IPS-NIHi7 (cell line): Measurements from ENCODE around the gene OLA1.
"Not testable (repeated sequence)": the region's sequence is repeated elsewhere in the genome, so short reads cannot be mapped to it uniquely, and the experiment has no call there.

ENCODE experiments used
- DNase-seq: peaks from one replicate; pipeline ENCODE4 v3.0.0; 2012; ENCODE audit warnings: mixed read lengths; ENCODE audit errors: extremely low spot score

Gene OLA1

DNA sequence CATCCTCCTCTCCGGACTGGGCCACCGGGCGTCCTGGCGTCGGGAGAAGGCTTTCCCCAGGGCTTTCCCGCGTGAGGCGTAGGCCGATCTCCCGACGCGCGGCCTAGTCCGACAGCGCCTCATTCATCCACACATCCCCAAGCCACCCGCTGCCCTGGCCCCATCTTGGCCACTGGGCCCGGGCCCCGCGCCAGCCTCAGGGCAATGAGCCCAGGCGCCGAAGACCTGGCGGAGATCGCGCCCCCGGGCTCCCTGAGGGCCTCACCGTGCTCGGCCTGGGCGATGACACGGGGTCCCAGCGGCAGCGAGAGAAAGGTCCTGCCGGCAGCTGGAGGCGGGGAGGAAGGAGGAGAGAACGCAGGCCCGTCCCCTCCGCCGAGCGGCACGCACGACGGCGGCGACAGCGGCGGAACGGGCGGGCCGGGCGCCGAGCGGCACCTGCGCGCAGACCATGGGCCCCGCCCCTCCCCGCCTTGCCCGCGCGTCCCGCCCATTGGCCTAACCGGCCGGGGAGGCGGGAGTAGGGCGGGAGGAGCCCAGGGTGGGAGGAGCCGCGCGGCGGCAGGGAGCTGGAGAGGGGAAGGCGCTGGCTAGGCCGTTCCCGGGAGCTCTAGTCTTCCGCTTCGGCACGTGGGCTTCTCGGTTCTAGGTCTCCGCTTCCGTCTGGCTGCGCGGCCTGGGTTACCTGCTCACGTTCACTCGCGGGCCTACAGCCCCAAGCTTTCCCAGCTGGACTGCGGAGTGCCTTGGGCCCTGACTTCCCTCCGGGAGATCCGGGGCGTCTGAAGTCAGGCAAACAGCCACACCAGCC lies at the start of gene OLA1:
OLA1 (minus strand) TSS at position 346 of the 811 bp plus-strand sequence. CDS start 1,717 bp downstream, outside the sequence.
- DNase-seq: peak; percentile 99

- DNase-seq: no peak
These were observed 44.6 kb upstream of the OLA1 start for GRCh38 chr2:174292908-174293307.

DNA sequence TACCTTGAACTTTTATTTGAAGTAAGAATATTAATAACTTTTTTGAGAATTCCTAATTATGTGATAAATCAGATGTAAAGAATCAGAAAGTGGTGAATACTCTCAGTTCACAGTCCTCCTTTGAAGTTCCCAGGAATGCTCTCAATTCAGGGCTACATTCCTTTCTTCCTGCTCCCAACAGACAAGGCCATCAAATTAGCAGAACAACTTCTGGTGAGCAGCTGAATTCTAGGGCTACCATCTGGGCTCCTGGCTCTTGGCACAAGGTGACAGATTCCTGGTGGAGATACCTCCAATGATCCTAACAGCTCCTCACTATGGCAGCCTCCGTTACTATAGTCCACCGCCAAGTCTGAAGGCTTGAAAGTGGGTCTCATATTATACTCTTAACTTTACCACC lies 37.8 kb upstream of the OLA1 start:
- DNase-seq: peak; percentile 48

DNA sequence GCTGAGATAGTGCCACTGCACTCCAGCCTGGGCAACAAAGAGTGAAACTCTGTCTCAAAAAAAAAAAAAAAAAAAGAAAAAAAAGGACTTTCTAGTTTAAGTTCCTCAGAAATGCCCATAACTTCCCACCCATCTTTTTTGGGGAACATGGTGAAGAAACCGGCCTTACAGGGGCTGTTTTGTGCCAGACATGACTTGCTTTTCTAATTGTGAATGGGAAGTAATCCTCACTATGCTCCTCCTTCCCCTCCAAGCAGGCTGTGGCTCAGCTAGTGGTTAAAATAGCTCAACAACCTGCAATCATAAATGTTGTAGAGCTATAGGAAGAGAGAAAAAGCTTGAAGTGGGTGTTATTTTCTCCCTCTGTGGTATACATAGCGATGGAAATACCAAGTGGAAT lies 34.1 kb upstream of the OLA1 start:
- no peak for DNase-seq

GRCh38 chr2:174281736-174282135 lies 33.4 kb upstream of the OLA1 start:
- DNase-seq: no peak

DNA sequence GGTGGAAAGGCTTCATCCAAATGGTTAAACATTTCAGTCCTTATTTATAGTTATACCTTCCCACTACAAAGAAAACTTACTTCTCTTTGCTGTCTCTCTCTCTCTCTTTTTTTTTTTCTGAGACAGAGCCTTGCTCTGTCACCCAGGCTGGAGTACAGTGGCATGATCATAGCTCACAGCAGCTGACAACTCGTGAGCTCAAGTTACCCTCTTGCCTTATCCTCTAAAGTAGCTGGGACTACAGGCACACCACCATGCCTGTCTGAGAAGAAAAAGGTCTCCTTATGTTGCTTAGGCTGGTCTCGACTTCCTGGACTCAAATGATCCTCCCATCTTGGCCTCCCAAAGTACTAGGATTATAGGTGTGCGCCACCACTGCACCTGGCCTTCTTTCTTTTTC lies 32.3 kb upstream of the OLA1 start:
- DNase-seq: no peak

DNA sequence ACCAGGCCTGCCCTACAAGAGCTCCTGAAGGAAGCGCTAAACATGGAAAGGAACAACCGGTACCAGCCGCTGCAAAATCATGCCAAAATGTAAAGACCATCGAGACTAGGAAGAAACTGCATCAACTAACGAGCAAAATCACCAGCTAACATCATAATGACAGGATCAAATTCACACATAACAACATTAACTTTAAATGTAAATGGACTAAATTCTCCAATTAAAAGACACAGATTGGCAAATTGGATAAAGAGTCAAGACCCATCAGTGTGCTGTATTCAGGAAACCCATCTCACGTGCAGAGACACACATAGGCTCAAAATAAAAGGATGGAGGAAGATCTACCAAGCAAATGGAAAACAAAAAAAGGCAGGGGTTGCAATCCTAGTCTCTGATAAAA lies 21.9 kb upstream of the OLA1 start:
- not testable (repeated sequence) for DNase-seq

DNA sequence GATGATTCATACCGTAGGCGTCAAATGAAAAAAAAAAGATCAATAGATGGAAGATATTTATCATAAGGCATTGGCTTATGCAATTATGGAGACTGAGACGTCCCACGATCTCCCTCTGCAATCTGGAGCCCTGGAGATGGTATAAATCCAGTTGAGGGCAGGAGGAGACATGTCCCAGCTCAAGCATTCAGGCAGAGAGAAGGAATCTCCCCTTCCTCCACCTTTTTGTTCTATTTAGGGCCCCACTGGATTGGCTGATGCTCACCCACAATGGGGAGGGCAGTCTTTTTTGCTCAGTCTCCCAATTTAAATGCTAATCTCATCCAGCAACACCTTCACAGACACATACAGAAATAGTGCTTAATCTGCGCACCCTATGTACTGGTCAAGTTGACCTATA lies 18.0 kb upstream of the OLA1 start:
- no peak for DNase-seq

- no peak for DNase-seq
These were observed 15.7 kb upstream of the OLA1 start for GRCh38 chr2:174263997-174264396.

GRCh38 chr2:174259981-174260380 lies 11.6 kb upstream of the OLA1 start:
- DNase-seq: no peak

GRCh38 chr2:174254267-174254666 lies 5.9 kb upstream of the OLA1 start:
- no peak for DNase-seq

- DNase-seq: no peak
These were observed 763 bp upstream of the OLA1 start for GRCh38 chr2:174248998-174249592.

DNA sequence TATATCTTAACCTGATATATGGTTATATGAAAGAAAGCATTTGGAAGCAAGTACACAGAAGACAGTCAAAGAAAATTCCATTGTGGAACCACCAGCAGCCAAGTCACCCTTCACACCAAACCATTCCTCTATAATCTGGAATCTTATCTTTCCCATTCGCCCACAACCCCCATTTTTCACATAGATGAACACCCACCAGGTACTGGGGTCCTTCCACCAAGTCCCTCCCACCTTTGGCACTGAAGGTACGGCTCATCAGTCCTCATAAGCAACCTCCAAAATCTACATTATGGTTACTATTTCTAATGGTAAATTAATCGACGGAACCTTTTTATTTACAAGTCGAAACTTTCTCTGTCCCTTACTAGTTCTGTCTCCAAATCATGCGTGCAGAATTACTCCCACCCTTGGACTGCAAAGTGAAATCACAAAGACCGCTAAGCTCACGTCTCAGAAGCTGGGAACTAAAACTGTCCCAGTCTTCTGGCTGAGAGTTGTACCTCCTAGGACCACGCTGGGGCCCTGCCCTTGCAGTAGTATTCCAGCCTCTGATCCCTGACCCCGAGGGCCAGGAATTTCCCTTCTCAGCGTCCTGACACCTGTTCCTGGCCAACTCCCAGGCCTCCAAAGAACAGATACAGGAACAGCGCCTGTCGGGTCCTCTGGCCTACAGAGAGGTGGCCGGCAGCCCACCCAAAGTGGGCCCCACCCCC lies 702 bp downstream of the OLA1 start:
- DNase-seq: peak; percentile 38

- DNase-seq: no peak
These were observed 1.4 kb downstream of the OLA1 start for GRCh38 chr2:174246944-174247381.

DNA sequence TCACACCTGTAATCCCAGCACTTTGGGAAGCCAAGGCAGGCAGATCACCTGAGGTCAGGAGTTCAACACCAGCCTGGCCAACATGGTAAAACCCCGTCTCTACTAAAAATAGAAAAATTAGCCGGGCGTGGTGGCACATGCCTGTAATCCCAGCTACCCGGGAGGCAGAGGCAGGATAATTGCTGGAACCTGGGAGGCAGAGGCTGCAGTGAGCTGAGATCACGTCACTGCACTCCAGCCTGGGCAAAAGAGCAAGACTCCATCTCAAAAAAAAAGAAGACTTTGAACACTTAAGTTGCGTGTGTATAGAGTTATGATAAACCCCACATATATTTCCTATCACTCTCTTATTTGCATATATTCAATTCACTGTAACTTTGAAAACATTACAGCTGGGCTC lies 2.7 kb downstream of the OLA1 start:
- not testable (repeated sequence) for DNase-seq

- DNase-seq: no peak
These were observed 3.3 kb downstream of the OLA1 start for GRCh38 chr2:174245065-174245464.

DNA sequence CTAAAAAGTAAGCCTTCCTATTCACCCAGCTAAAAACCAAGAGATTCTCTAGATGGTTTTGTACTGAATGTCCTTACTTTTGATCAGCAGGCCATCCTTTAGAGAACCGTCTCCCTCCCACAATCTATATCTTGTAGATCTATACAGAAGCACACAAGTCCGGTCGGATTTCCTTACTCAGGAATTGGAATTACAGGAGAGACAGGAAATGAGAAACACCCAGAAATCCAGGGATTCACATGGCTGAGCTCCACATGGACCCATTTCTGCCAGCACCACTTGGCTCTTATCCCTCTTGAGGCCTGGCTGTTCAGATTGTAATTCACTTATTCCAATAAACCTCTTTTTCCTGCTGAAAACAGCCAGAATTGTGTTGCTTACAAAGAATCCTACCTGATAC lies 4.5 kb downstream of the OLA1 start:
- no peak for DNase-seq

GRCh38 chr2:174240097-174240496 lies 8.2 kb downstream of the OLA1 start:
- no peak for DNase-seq

DNA sequence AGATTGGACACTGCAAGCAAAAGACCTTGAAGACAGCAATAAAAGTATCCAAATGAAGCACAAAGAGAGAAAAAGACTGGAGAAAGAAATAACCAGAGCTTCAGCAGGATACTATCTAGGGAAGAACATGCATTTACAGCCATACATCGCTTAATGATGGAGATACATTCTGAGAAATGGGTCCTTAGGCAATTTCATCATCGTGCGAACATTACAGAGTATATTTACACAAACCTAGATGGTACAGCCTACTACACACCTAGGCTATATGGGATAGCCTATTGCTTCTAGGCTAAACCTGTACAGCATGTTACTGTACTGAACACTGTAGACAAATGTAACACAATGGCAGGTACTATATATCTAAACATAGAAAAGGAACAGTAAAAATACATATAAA lies 11.9 kb downstream of the OLA1 start:
- no peak for DNase-seq

DNA sequence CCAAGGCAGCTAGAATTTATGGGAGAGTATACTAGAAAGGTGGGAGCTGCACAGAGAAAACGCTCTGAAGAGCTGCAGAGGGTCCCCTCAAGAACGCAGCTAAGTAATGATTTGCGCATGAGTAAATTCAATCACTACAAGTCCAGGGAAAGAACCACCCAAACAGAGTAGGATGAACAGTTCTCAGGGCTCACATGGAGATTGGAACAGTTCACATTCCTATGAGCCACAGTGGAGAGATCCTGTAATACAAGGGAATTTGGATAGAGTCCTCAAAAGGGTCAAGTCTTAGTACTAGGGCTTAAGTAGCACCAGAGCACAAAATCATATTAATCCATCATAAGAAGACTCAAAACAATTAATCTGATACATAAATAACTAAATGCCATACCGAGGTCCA lies 12.7 kb downstream of the OLA1 start:
- DNase-seq: no peak

DNA sequence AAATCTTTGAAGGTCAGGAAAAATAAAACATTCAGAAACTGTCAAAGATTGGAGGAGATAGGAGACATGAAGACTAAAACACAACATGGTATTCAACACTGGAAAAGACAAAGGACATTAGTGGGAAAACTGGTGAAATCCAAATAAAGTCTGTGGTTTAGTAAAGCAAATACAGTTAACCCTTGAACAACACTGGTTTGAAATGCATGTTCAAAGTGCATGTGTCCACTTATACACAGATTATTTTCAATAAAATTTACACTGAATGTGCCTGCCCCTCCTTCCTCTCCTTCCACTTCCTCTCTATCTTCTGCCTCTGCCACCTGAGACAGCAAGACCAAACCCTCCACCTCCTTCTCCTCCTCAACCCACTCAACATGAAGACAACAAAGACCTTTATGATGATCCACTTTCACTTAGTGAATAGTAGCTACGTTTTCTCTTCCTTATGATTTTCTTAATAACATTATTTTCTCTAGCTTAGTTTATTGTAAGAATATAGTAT lies 14.5 kb downstream of the OLA1 start:
- DNase-seq: no peak

DNA sequence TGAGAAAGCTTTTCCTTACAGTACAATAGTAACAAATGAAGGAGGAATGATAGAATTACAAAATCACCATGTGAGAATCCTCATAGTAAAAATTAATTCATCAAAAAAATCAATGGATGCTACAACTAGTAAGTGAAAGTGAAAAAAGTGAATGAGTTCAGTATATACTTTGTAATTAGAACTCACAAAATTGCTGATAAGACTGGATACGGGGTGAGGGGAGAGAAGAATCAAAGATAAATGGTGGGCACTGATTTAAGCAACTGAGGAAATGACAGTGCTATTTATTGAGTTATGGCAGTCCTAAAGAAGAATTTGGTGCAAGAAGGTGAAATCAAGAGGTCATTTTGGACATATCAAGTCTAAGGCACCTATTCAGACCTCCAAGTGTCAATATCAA lies 20.6 kb downstream of the OLA1 start:
- DNase-seq: no peak
